Measurements from ENCODE around the gene HDAC4.

The HDAC4 gene

GRCh38 chr2:239303711-239304532, 96.9 kb downstream of the HDAC4 start:
- H3K27ac ChIP-seq (replicated peaks): no peak overlapping the region
- no peaks in the 10 kb centered on the region for H3K27me3 ChIP-seq (ENCODE audit: insufficient read depth, poor library complexity, severe bottlenecking)
- no peak overlapping the region for H3K4me3 ChIP-seq (replicated peaks; ENCODE audit: insufficient read depth, low read length)
- DNase-seq (ENCODE audit: low read depth in 1 of 2, low spot score in 1 of 2): no peak
- no peak for TF ChIP-seq CTCF (IDR thresholded peaks at IDR 0.05; ENCODE audit: insufficient read depth, low read length)
- TF ChIP-seq SPI1 (IDR thresholded peaks at IDR 0.05; ENCODE audit: borderline replicate concordance, low read depth): no peak
- no peak for TF ChIP-seq POLR2AphosphoS5 (IDR thresholded peaks at IDR 0.05; ENCODE audit: low read depth)
- TF ChIP-seq GABPA (IDR thresholded peaks at IDR 0.05; ENCODE audit: low read depth): no peak
- TF ChIP-seq REST (IDR thresholded peaks at IDR 0.05; ENCODE audit: insufficient replicate concordance, low read depth): no peak

GRCh38 chr2:239302808-239303557, 97.8 kb downstream of the HDAC4 start:
- TF ChIP-seq REST (IDR thresholded peaks at IDR 0.05; ENCODE audit: insufficient replicate concordance, low read depth): no peak
- no peak for TF ChIP-seq CTCF (IDR thresholded peaks at IDR 0.05; ENCODE audit: insufficient read depth, low read length)
- no peak for TF ChIP-seq POLR2AphosphoS5 (IDR thresholded peaks at IDR 0.05; ENCODE audit: low read depth)
- no peak for TF ChIP-seq SPI1 (IDR thresholded peaks at IDR 0.05; ENCODE audit: borderline replicate concordance, low read depth)
- no peak for TF ChIP-seq GABPA (IDR thresholded peaks at IDR 0.05; ENCODE audit: low read depth)
- peak in 1 of 2 experiments; percentile 43 for DNase-seq (ENCODE audit: low read depth in 1 of 2, low spot score in 1 of 2)

GRCh38 chr2:239302083-239302807, 98.6 kb downstream of the HDAC4 start:
- no peak for TF ChIP-seq GABPA (IDR thresholded peaks at IDR 0.05; ENCODE audit: low read depth)
- no peak for TF ChIP-seq REST (IDR thresholded peaks at IDR 0.05; ENCODE audit: insufficient replicate concordance, low read depth)
- no peak for TF ChIP-seq CTCF (IDR thresholded peaks at IDR 0.05; ENCODE audit: insufficient read depth, low read length)
- TF ChIP-seq POLR2AphosphoS5 (IDR thresholded peaks at IDR 0.05; ENCODE audit: low read depth): no peak
- no peak for TF ChIP-seq SPI1 (IDR thresholded peaks at IDR 0.05; ENCODE audit: borderline replicate concordance, low read depth)
- no peak overlapping the region for H3K27ac ChIP-seq (replicated peaks)

More at GRCh38 chr2:239302808-239303557, 97.8 kb downstream of the HDAC4 start:
- Histone ChIP-seq H3K27ac (replicated peaks) (no peak overlapping the region), H3K4me3 (replicated peaks; ENCODE audit: insufficient read depth, low read length) (no peak overlapping the region), H3K27me3 (ENCODE audit: insufficient read depth, poor library complexity, severe bottlenecking) (no peaks in the 10 kb centered on the region)

More at GRCh38 chr2:239302083-239302807, 98.6 kb downstream of the HDAC4 start:
- no peaks in the 10 kb centered on the region for H3K27me3 ChIP-seq (ENCODE audit: insufficient read depth, poor library complexity, severe bottlenecking)
- DNase-seq (ENCODE audit: low read depth in 1 of 2, low spot score in 1 of 2): no peak
- H3K4me3 ChIP-seq (replicated peaks; ENCODE audit: insufficient read depth, low read length): no peak overlapping the region

Data from HL-60 (cell line).